Panc1 (cell line): Measurements from ENCODE around the gene HYAL1. TPM values are rescaled to one million over a fixed set of nuclear protein-coding genes. Genes with fewer than 3 reads are reported as not detected.

Experiments
- ATAC-seq: fragments of 200-7000 bp; cut with Tn5 transposase; 2 replicates; pipeline ENCODE4 v1.9.1; 2020; ENCODE audit warnings: mild to moderate bottlenecking, moderate library complexity
- BruUV-seq: library from RNA; stranded (reverse); fragments of 400-500 nt; replicated peaks from 2 replicates; lab custom pipeline; 2021; lab: Mats Ljungman, UMichigan
- CTCF ChIA-PET: fragments of 300-600 bp; sonication (Branson Sonifier 250); formaldehyde crosslinking; loops from one replicate; lab custom pipeline; 2022; ENCODE audit warnings: antibody characterized with exemption; lab: Charles Lee
- POLR2A ChIA-PET: fragments of 300-600 bp; sonication (Branson Sonifier 250); formaldehyde crosslinking; loops from one replicate; lab custom pipeline; 2022; ENCODE audit warnings: antibody characterized with exemption; lab: Charles Lee
- DNase-seq: peaks from one replicate; pipeline ENCODE4 v3.0.0-alpha.2; 2010; ENCODE audit warnings: low read depth, low spot score
- H3K27ac ChIP-seq: 2 replicates; pipeline ENCODE4 v1.5.1; 2011; ENCODE audit warnings: mild to moderate bottlenecking, low read length, inconsistent platforms
- H3K27me3 ChIP-seq: fragments of 200-500 bp; sonication (Bioruptor generic); 2 replicates; pipeline ENCODE4 v1.6.0; 2014; ENCODE audit warnings: low read length, inconsistent platforms; ENCODE audit not compliant: control insufficient read depth, insufficient read depth
- H3K36me3 ChIP-seq: fragments of 200-500 bp; sonication (Bioruptor generic); 2 replicates; pipeline ENCODE4 v1.5.1; 2014; ENCODE audit warnings: inconsistent platforms, mild to moderate bottlenecking, low read length, moderate library complexity; ENCODE audit not compliant: control insufficient read depth, insufficient read depth
- H3K4me1 ChIP-seq: 2 replicates; pipeline ENCODE4 v1.5.1; 2011; ENCODE audit warnings: inconsistent platforms, mild to moderate bottlenecking, low read length, moderate library complexity; ENCODE audit not compliant: control insufficient read depth, insufficient read depth
- H3K4me3 ChIP-seq, 2 experiments: 2 replicates each; pipeline ENCODE4 v1.5.1; 2011 to 2012; ENCODE audit warnings: low read depth in 2 of 2, low read length in 2 of 2, mild to moderate bottlenecking in 2 of 2, inconsistent platforms in 1 of 2, moderate library complexity in 1 of 2
- H3K9me3 ChIP-seq: fragments of 200-500 bp; sonication (Bioruptor generic); 2 replicates; pipeline ENCODE4 v1.5.1; 2014; ENCODE audit warnings: low read depth, mild to moderate bottlenecking, inconsistent platforms, low read length, moderate library complexity; ENCODE audit not compliant: control insufficient read depth, insufficient read depth
- POLR2AphosphoS5 ChIP-seq: IDR thresholded peaks from 2 replicates; pipeline ENCODE4 v1.6.1; 2012; ENCODE audit warnings: mild to moderate bottlenecking, low read depth, low read length, moderate library complexity
- SIN3A ChIP-seq: IDR thresholded peaks from 2 replicates; pipeline ENCODE4 v1.6.1; 2012; ENCODE audit warnings: low read depth, mild to moderate bottlenecking, low read length, moderate library complexity, borderline replicate concordance; ENCODE audit not compliant: insufficient read depth
- TCF7L2 ChIP-seq: IDR thresholded peaks from 2 replicates; pipeline ENCODE4 v1.6.1; 2011; ENCODE audit warnings: mild to moderate bottlenecking, low read depth, low read length, inconsistent platforms
- in situ Hi-C: cut with HindIII; loops from 2 replicates; pipeline ENCODE4 v1.10.0; 2016; ENCODE audit warnings: low sequenced_read_pairs, low pct_unique_long_range_greater_than_20kb
- intact Hi-C: fragments of 100-400 bp; cut with micrococcal nuclease; formaldehyde crosslinking; loops from one replicate; pipeline ENCODE4 v1.10.0; 2022; ENCODE audit not compliant: unreplicated experiment
- total RNA-seq: library from RNA; stranded (reverse); gene quantifications from one replicate; pipeline ENCODE4 v1.2.1, GENCODE V29; 2021; ENCODE audit not compliant: unreplicated experiment
- TF ChIP-seq, protein P1 (sequence below), 2 experiments: IDR thresholded peaks; 2 replicates each; pipeline ENCODE4 v1.6.1; 2011 to 2012; ENCODE audit warnings: low read depth in 2 of 2, control low read depth in 1 of 2, low read length in 1 of 2, mild to moderate bottlenecking in 1 of 2, moderate library complexity in 1 of 2; ENCODE audit not compliant: insufficient read depth in 1 of 2
- TF ChIP-seq, protein P2 (sequence below): fragments of 450-650 bp; IDR thresholded peaks from 2 replicates; pipeline ENCODE4 v1.5.1; 2017; ENCODE audit warnings: mild to moderate bottlenecking

Gene HYAL1
- total RNA-seq, 1 experiment from 2014 or later, result 0.18 TPM

DNA sequence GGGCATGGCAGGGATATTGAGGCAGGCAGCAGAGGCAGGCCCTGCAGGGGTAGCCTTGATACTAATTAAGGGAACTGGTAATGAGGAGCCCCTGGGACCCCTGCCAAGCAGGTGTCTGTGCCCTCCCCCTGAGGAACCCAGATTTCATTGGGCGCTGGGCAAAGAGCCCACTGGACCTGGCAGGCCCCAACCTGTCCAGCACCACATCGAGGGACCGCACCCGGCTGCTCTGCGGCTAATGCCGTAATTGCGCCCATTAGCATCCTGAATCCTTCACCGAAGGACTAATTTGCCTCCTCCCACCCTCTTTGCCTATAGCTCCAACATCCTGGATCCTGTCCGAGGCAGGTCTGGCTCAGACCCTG lies 48.1 kb downstream of the HYAL1 start:
- intact Hi-C loops (no loop called here), in situ Hi-C loops (no loop called here)
- H3K36me3 ChIP-seq, result no peaks in the 10 kb centered on the region
- no peaks in the 10 kb centered on the region for H3K27me3 ChIP-seq
- BruUV-seq, result no TSS peak
- ChIA-PET POLR2A (no interaction called here), CTCF (no interaction called here)
- DNase-seq (no peak), ATAC-seq (no peak)
- TF ChIP-seq SIN3A (no peak), POLR2AphosphoS5 (no peak), TCF7L2 (no peak)
- TF ChIP-seq, protein P1, sequence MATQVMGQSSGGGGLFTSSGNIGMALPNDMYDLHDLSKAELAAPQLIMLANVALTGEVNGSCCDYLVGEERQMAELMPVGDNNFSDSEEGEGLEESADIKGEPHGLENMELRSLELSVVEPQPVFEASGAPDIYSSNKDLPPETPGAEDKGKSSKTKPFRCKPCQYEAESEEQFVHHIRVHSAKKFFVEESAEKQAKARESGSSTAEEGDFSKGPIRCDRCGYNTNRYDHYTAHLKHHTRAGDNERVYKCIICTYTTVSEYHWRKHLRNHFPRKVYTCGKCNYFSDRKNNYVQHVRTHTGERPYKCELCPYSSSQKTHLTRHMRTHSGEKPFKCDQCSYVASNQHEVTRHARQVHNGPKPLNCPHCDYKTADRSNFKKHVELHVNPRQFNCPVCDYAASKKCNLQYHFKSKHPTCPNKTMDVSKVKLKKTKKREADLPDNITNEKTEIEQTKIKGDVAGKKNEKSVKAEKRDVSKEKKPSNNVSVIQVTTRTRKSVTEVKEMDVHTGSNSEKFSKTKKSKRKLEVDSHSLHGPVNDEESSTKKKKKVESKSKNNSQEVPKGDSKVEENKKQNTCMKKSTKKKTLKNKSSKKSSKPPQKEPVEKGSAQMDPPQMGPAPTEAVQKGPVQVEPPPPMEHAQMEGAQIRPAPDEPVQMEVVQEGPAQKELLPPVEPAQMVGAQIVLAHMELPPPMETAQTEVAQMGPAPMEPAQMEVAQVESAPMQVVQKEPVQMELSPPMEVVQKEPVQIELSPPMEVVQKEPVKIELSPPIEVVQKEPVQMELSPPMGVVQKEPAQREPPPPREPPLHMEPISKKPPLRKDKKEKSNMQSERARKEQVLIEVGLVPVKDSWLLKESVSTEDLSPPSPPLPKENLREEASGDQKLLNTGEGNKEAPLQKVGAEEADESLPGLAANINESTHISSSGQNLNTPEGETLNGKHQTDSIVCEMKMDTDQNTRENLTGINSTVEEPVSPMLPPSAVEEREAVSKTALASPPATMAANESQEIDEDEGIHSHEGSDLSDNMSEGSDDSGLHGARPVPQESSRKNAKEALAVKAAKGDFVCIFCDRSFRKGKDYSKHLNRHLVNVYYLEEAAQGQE (IDR thresholded peaks at IDR 0.05; ENCODE audit: insufficient read depth in 1 of 2, low read depth in 2 of 2, low read length in 1 of 2), result no peak
- TF ChIP-seq, protein P2, sequence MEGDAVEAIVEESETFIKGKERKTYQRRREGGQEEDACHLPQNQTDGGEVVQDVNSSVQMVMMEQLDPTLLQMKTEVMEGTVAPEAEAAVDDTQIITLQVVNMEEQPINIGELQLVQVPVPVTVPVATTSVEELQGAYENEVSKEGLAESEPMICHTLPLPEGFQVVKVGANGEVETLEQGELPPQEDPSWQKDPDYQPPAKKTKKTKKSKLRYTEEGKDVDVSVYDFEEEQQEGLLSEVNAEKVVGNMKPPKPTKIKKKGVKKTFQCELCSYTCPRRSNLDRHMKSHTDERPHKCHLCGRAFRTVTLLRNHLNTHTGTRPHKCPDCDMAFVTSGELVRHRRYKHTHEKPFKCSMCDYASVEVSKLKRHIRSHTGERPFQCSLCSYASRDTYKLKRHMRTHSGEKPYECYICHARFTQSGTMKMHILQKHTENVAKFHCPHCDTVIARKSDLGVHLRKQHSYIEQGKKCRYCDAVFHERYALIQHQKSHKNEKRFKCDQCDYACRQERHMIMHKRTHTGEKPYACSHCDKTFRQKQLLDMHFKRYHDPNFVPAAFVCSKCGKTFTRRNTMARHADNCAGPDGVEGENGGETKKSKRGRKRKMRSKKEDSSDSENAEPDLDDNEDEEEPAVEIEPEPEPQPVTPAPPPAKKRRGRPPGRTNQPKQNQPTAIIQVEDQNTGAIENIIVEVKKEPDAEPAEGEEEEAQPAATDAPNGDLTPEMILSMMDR, result no peak
- no peak overlapping the region for H3K27ac ChIP-seq
- H3K4me3 ChIP-seq, result no peak overlapping the region
- no peaks in the 10 kb centered on the region for H3K9me3 ChIP-seq
- no peaks in the 10 kb centered on the region; the same call in 1 of the 2 replicates for H3K4me1 ChIP-seq

GRCh38 chr3:50254577-50255250 lies 48.7 kb downstream of the HYAL1 start:
- BruUV-seq, result no TSS peak
- Histone ChIP-seq H3K4me1 (no peaks in the 10 kb centered on the region; the same call in 1 of the 2 replicates), H3K9me3 (no peaks in the 10 kb centered on the region), H3K27me3 (no peaks in the 10 kb centered on the region), H3K4me3 (no peak overlapping the region), H3K27ac (no peak overlapping the region), H3K36me3 (no peaks in the 10 kb centered on the region)
- POLR2A ChIA-PET, result no interaction called here
- intact Hi-C loops (no loop called here), in situ Hi-C loops (no loop called here)
- CTCF ChIA-PET, result interaction anchor here (0.6 kb wide), 1 partner anchor 307 kb away, joined by 8 read pairs; no protein-coding TSS in a partner anchor
- TF ChIP-seq SIN3A (no peak), POLR2AphosphoS5 (no peak), TCF7L2 (no peak)
- TF ChIP-seq, protein P2, result no peak
- TF ChIP-seq, protein P1 (IDR thresholded peaks at IDR 0.05; ENCODE audit: insufficient read depth in 1 of 2, low read depth in 2 of 2, low read length in 1 of 2), result no peak
- DNase-seq (no peak), ATAC-seq (no peak)
